Esophagus squamous epithelium (tissue), 5 donors: Measurements from ENCODE around the gene STARD7. TPM values are rescaled to one million over a fixed set of nuclear protein-coding genes. Genes with fewer than 3 reads are reported as not detected.

Source experiments
- DNase-seq: peaks from one replicate; lab custom pipeline; 2025; lab: John Stamatoyannopoulos, UW
- H3K27ac ChIP-seq, 4 donors: fragments of 200-600 bp; sonication (generic); one replicate each; pipeline ENCODE4 v1.5.1; 2016 to 2019; ENCODE audit warnings: mild to moderate bottlenecking in 1 of 4
- H3K27me3 ChIP-seq, 4 donors: fragments of 200-600 bp; sonication (generic); 1 replicate in 3 of 4; 2 replicates in 1 of 4; pipeline versions ENCODE4 v1.5.1 to v1.6.0; 2017 to 2021; ENCODE audit warnings: antibody characterized with exemption in 1 of 4
- H3K36me3 ChIP-seq, 3 donors: fragments of 200-600 bp; sonication (generic); one replicate each; pipeline ENCODE4 v1.5.1; 2016 to 2019
- H3K4me1 ChIP-seq, 3 donors: fragments of 200-600 bp; sonication (generic); one replicate each; pipeline ENCODE4 v1.5.1; 2017 to 2019
- H3K4me3 ChIP-seq, 4 donors: fragments of 200-600 bp; sonication (generic); 1 replicate in 3 of 4; 2 replicates in 1 of 4; pipeline ENCODE4 v1.5.1; 2016 to 2019; ENCODE audit warnings: mild to moderate bottlenecking in 2 of 4, moderate library complexity in 1 of 4
- H3K9me3 ChIP-seq, 3 donors: fragments of 200-600 bp; sonication (generic); one replicate each; pipeline ENCODE4 v1.5.1; 2016 to 2019
- CTCF ChIP-seq, 6 experiments: fragments of 450-650 bp in 4 of 6; fragments of 200-600 bp in 2 of 6; sonication (generic) in 2 of 6; IDR thresholded peaks; one replicate each; pipeline ENCODE4 v1.5.1; 2016 to 2019; ENCODE audit warnings: antibody characterized with exemption in 6 of 6, mild to moderate bottlenecking in 4 of 6, moderate library complexity in 4 of 6
- POLR2A ChIP-seq, 4 donors: fragments of 450-650 bp; IDR thresholded peaks; one replicate each; pipeline ENCODE4 v1.6.1; 2017; ENCODE audit warnings: antibody characterized with exemption in 4 of 4, mild to moderate bottlenecking in 4 of 4, moderate library complexity in 3 of 4
- WGBS, 2 donors: methylation state at CpG; one replicate each; pipeline ENCODE4 v1.1.5; 2018; 5-methylcytosine and 5-hydroxymethylcytosine counted together
- intact Hi-C: fragments of 100-400 bp; cut with DNase I; formaldehyde crosslinking; loops from one replicate; pipeline ENCODE4 v1.15.0; 2022
- total RNA-seq, 4 donors: library from RNA; depleted of rRNA; stranded (reverse); fragments of >200 nt; gene quantifications; one replicate each; pipeline ENCODE4 v1.1.0, GENCODE V29; 2016
- donor health status: DM: yes; HTN: yes; CAD: no.

STARD7 gene
- total RNA-seq, 4 donors from 2014 or later: 84.2 to 137 (median 111) TPM

DNA sequence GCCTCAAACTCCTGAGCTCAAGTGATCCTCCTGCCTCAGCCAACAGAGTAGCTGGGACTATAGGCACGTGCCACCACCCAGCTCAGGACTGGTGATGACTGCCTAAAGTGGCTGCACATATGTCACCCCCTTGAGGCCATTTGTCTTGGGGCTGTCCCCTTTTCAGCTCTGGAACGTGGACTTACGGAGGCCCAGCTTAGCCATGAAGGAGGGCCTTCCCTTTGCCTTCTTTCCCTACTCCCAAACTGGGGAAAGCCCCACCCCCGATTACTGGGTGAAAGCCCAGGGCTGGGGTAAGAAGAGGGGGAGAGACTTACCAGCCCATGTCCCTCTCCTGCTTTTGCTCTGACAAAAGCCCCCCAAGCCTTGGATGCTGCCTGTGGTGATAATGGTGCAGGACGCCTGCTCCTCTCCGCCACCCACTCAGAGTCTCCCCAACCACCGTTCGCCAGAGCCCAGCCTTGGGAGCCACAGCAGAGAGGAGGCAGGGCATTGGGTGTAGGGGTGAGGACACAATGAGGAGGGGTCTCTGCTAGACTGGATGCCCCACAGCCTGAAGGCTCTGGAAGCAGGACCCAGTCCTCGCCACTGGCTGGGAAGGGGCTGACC, 60.9 kb downstream of the STARD7 start:
- intact Hi-C loops: no loop called here
- DNase-seq: no peak

GRCh38 chr2:96146881-96147592, 61.6 kb downstream of the STARD7 start:
- peaks cover 16 to 62% (median 16%) of the 10 kb centered on the region in 3 donors for H3K4me1 ChIP-seq
- H3K36me3 ChIP-seq: no peaks in the 10 kb centered on the region
- peak overlapping the region in 3 of 4 donors; percentile 55 to 75 (median 66) for H3K27ac ChIP-seq
- 65 to 75% methylated on average over 4 to 6 of the region's 9 CpGs for WGBS, 2 donors
- intact Hi-C loops: no loop called here
- no peaks in the 10 kb centered on the region for H3K9me3 ChIP-seq
- H3K27me3 ChIP-seq: no peaks in the 10 kb centered on the region
- DNase-seq: no peak
- no peak overlapping the region for H3K4me3 ChIP-seq
- no peak for TF ChIP-seq CTCF (IDR thresholded peaks at IDR 0.05)
- TF ChIP-seq POLR2A (IDR thresholded peaks at IDR 0.05): no peak

More for the DNA sequence above, 60.9 kb downstream of the STARD7 start:
- 50 to 73% methylated on average over 1 to 2 of the region's 9 CpGs for WGBS, 2 donors
- Histone ChIP-seq H3K9me3 (no peaks in the 10 kb centered on the region), H3K36me3 (no peaks in the 10 kb centered on the region), H3K4me3 (no peak overlapping the region), H3K4me1 (peaks cover 16 to 62% (median 16%) of the 10 kb centered on the region in 3 donors), H3K27me3 (no peaks in the 10 kb centered on the region), H3K27ac (peak overlapping the region in 2 of 4 donors; percentile 7 to 13)
- TF ChIP-seq POLR2A (IDR thresholded peaks at IDR 0.05) (no peak), CTCF (IDR thresholded peaks at IDR 0.05) (no peak)

DNA sequence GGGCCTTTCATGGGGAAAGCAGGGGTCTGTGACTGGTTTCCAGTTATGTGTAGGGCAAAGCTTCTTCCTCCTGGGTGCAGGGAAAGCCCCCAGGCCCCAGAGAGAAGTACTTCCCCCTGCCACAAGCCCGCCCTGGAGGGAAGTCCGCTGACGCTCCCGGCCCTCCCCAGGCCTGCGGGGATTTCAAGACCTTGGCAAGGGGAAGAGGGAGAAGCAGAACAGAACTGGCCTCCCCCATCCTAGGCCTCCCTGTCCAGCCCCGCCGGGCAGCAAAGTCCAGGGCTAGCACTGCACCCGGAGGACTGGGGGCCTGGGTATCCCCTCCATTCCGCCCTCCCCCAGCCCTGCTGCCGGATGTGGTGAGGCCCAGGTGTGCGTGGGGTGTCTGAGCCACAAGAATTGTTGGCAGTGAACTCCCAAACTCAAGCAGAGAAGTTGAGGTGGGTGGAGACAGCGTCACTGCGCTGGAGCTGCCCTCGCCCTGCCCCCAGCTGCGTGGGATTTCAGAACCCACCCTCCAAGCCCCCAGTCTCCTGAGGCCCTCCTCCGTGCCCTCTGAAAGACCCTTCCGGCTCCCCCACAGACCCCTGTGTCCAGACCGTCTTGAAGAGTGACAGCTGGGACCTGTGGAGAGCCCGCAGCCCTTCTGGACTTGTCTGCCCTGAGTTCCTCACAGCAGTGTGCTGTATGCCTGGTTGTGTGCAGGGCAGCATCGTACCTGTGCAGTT, 62.3 kb downstream of the STARD7 start:
- Histone ChIP-seq H3K9me3 (no peaks in the 10 kb centered on the region), H3K27me3 (no peaks in the 10 kb centered on the region), H3K27ac (peak overlapping the region; percentile 55 to 75 (median 64)), H3K4me1 (peaks cover 16 to 62% (median 16%) of the 10 kb centered on the region in 3 donors), H3K36me3 (no peaks in the 10 kb centered on the region), H3K4me3 (peak overlapping the region in 2 of 4 donors; percentile 69 to 82)
- WGBS, 2 donors: 50% methylated on average over 2 of the region's 20 CpGs; no CpG with 5 or more reads in 1 of the 2 donors
- DNase-seq: no peak
- intact Hi-C loops: no loop called here
- peak in 2 of 4 donors; percentile 15 to 50 for TF ChIP-seq POLR2A (IDR thresholded peaks at IDR 0.05)
- TF ChIP-seq CTCF (IDR thresholded peaks at IDR 0.05): no peak

DNA sequence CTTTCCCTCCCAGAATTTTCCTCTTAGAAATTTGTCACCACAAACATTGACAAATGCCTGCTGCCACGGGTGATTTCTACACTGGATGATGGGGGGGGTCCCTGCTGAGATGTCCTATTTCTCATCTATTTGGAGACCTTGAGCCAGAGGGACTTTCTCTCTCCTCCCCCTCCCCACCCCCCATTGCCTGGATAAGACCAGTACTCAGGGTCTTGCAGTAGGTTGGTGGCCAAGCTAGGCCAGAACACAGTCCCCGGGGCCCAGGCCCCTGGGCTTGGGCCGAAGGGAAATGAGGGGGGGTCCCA, 62.8 kb downstream of the STARD7 start:
- TF ChIP-seq CTCF (IDR thresholded peaks at IDR 0.05) (no peak), POLR2A (IDR thresholded peaks at IDR 0.05) (no peak)
- WGBS, 2 donors: 0 to 33% methylated on average over 1 of the region's 3 CpGs
- Histone ChIP-seq H3K4me1 (peaks cover 16 to 62% (median 16%) of the 10 kb centered on the region in 3 donors), H3K9me3 (no peaks in the 10 kb centered on the region), H3K4me3 (peak overlapping the region in 3 of 4 donors; percentile 50 to 82 (median 69)), H3K36me3 (no peaks in the 10 kb centered on the region), H3K27me3 (no peaks in the 10 kb centered on the region), H3K27ac (peak overlapping the region; percentile 55 to 75 (median 64))
- DNase-seq: no peak
- intact Hi-C loops: no loop called here
